ENCODE results near the gene TM4SF5. TPM values are rescaled to one million over a fixed set of nuclear protein-coding genes. Genes with fewer than 3 reads are reported as not detected.

The TM4SF5 gene
- total RNA-seq, 3 donors from 2014 or later (not counting 1 experiment from before 2014, with no cell fraction given): not detected

- intact Hi-C loops (cut with micrococcal nuclease): no loop called here
- DNase-seq (peak in 1 of 2 donors; percentile 72), ATAC-seq (peak; percentile 49 to 77 (median 75))
- Mint-ChIP-seq H3K4me1 (peaks cover 13 to 22% of the 10 kb centered on the region in 2 donors), H3K27me3 (ENCODE audit: low read depth in 2 of 2) (peaks cover 34 to 43% of the 10 kb centered on the region in 2 donors), H3K4me3 (peak overlapping the region; percentile 39), H3K27ac (peak overlapping the region in 1 of 2 donors; percentile 62), H3K36me3 (no peaks in the 10 kb centered on the region), H3K9me3 (no peaks in the 10 kb centered on the region)
- no peak overlapping the region for H3K4me3 ChIP-seq (ENCODE audit: low read length)
- peaks cover 14% of the 10 kb centered on the region for H3K27me3 ChIP-seq (ENCODE audit: control insufficient read depth, insufficient read depth, low read length)
- H3K4me1 ChIP-seq (ENCODE audit: control insufficient read depth, insufficient read depth, low read length): peaks cover 13% of the 10 kb centered on the region
- no peak for TF ChIP-seq CTCF (IDR thresholded peaks at IDR 0.05)
- no peaks in the 10 kb centered on the region for H3K9me3 ChIP-seq (ENCODE audit: control insufficient read depth, insufficient read depth, low read length)
- H3K36me3 ChIP-seq (ENCODE audit: control insufficient read depth, insufficient read depth, low read length): no peaks in the 10 kb centered on the region
- no peak overlapping the region for H3K27ac ChIP-seq (ENCODE audit: low read length)
- WGBS (ENCODE audit: insufficient coverage): under 1% methylated on average over 5 of the region's 5 CpGs
Observed at GRCh38 chr17:4747847-4748246, 23.8 kb upstream of the TM4SF5 start.

- H3K27ac Mint-ChIP-seq: peak overlapping the region in 1 of 2 donors; percentile 62
- H3K36me3 Mint-ChIP-seq: no peaks in the 10 kb centered on the region
- 65% methylated on average over 2 of the region's 4 CpGs for WGBS (ENCODE audit: insufficient coverage)
- Histone ChIP-seq H3K27ac (ENCODE audit: low read length) (no peak overlapping the region), H3K27me3 (ENCODE audit: control insufficient read depth, insufficient read depth, low read length) (peaks cover 14% of the 10 kb centered on the region), H3K4me1 (ENCODE audit: control insufficient read depth, insufficient read depth, low read length) (peaks cover 13% of the 10 kb centered on the region), H3K4me3 (ENCODE audit: low read length) (no peak overlapping the region), H3K36me3 (ENCODE audit: control insufficient read depth, insufficient read depth, low read length) (no peaks in the 10 kb centered on the region), H3K9me3 (ENCODE audit: control insufficient read depth, insufficient read depth, low read length) (no peaks in the 10 kb centered on the region)
- peaks cover 13 to 22% of the 10 kb centered on the region in 2 donors for H3K4me1 Mint-ChIP-seq
- no peak for TF ChIP-seq CTCF (IDR thresholded peaks at IDR 0.05)
- H3K4me3 Mint-ChIP-seq: no peak overlapping the region
- intact Hi-C loops (cut with micrococcal nuclease): no loop called here
- peaks cover 37 to 42% of the 10 kb centered on the region in 2 donors for H3K27me3 Mint-ChIP-seq (ENCODE audit: low read depth in 2 of 2)
- DNase-seq: no peak
- H3K9me3 Mint-ChIP-seq: no peaks in the 10 kb centered on the region
- ATAC-seq: no peak
Observed at GRCh38 chr17:4748686-4749085, 23.0 kb upstream of the TM4SF5 start.

GRCh38 chr17:4750606-4751005 is 21.1 kb upstream of the TM4SF5 start:
- Histone ChIP-seq H3K36me3 (ENCODE audit: control insufficient read depth, insufficient read depth, low read length) (no peaks in the 10 kb centered on the region), H3K27me3 (ENCODE audit: control insufficient read depth, insufficient read depth, low read length) (peaks cover 9% of the 10 kb centered on the region), H3K4me1 (ENCODE audit: control insufficient read depth, insufficient read depth, low read length) (peaks cover 6% of the 10 kb centered on the region), H3K4me3 (ENCODE audit: low read length) (no peak overlapping the region), H3K27ac (ENCODE audit: low read length) (no peak overlapping the region), H3K9me3 (ENCODE audit: control insufficient read depth, insufficient read depth, low read length) (no peaks in the 10 kb centered on the region)
- peaks cover 40 to 50% of the 10 kb centered on the region in 2 donors for H3K27me3 Mint-ChIP-seq (ENCODE audit: low read depth in 2 of 2)
- WGBS (ENCODE audit: insufficient coverage): 51% methylated on average over 3 of the region's 3 CpGs
- no peak for ATAC-seq
- H3K4me3 Mint-ChIP-seq: no peak overlapping the region
- H3K4me1 Mint-ChIP-seq: peaks cover 13% of the 10 kb centered on the region in 2 donors
- H3K9me3 Mint-ChIP-seq: no peaks in the 10 kb centered on the region
- H3K36me3 Mint-ChIP-seq: no peaks in the 10 kb centered on the region
- no peak for DNase-seq
- H3K27ac Mint-ChIP-seq: no peak overlapping the region
- intact Hi-C loops (cut with micrococcal nuclease): no loop called here
- no peak for TF ChIP-seq CTCF (IDR thresholded peaks at IDR 0.05)

- no peaks in the 10 kb centered on the region for H3K36me3 ChIP-seq (ENCODE audit: control insufficient read depth, insufficient read depth, low read length)
- no peak overlapping the region for H3K27ac Mint-ChIP-seq
- no peak for DNase-seq
- H3K36me3 Mint-ChIP-seq: no peaks in the 10 kb centered on the region
- 88% methylated on average over 5 of the region's 5 CpGs for WGBS (ENCODE audit: insufficient coverage)
- no peak overlapping the region for H3K4me3 Mint-ChIP-seq
- H3K27me3 ChIP-seq (ENCODE audit: control insufficient read depth, insufficient read depth, low read length): peaks cover 9% of the 10 kb centered on the region
- no peak for TF ChIP-seq CTCF (IDR thresholded peaks at IDR 0.05)
- H3K9me3 Mint-ChIP-seq: no peaks in the 10 kb centered on the region
- peaks cover 13% of the 10 kb centered on the region in 2 donors for H3K4me1 Mint-ChIP-seq
- H3K9me3 ChIP-seq (ENCODE audit: control insufficient read depth, insufficient read depth, low read length): no peaks in the 10 kb centered on the region
- intact Hi-C loops (cut with micrococcal nuclease): no loop called here
- H3K4me3 ChIP-seq (ENCODE audit: low read length): no peak overlapping the region
- H3K27me3 Mint-ChIP-seq (ENCODE audit: low read depth in 2 of 2): peaks cover 33 to 50% of the 10 kb centered on the region in 2 donors
- ATAC-seq: no peak
- H3K4me1 ChIP-seq (ENCODE audit: control insufficient read depth, insufficient read depth, low read length): peaks cover 6% of the 10 kb centered on the region
- H3K27ac ChIP-seq (ENCODE audit: low read length): no peak overlapping the region
Observed at GRCh38 chr17:4751932-4752331, 19.8 kb upstream of the TM4SF5 start.
